OCI-LY1 (cell line): ENCODE measurements around the gene AIFM3.

Experiments
- H2AFZ ChIP-seq: fragments of 200-600 bp; sonication (generic), shearing (Covaris generic); 2 replicates; pipeline ENCODE4 v1.6.0; 2014; ENCODE audit warnings: antibody characterized with exemption, mild to moderate bottlenecking, low read length
- H3F3A ChIP-seq: fragments of 200-600 bp; sonication (generic), shearing (Covaris generic); 2 replicates; pipeline ENCODE4 v1.6.0; 2014; ENCODE audit warnings: mild to moderate bottlenecking, antibody characterized with exemption, low read length, moderate library complexity; ENCODE audit not compliant: insufficient read depth
- H3K27ac ChIP-seq: fragments of 200-600 bp; sonication (generic); 2 replicates; pipeline ENCODE4 v1.5.1; 2014; ENCODE audit warnings: low read length, mixed run types, mild to moderate bottlenecking, low read depth; ENCODE audit not compliant: poor library complexity, severe bottlenecking
- H3K27me3 ChIP-seq: fragments of 200-600 bp; sonication (generic); 2 replicates; pipeline ENCODE4 v1.6.0; 2014; ENCODE audit warnings: antibody characterized with exemption, mild to moderate bottlenecking, low read length, moderate library complexity; ENCODE audit not compliant: insufficient read depth
- H3K36me3 ChIP-seq: fragments of 200-600 bp; sonication (generic); 2 replicates; pipeline ENCODE4 v1.6.1; 2014; ENCODE audit warnings: mild to moderate bottlenecking, antibody characterized with exemption, low read length, moderate library complexity, mixed read lengths; ENCODE audit not compliant: insufficient read depth
- H3K4me1 ChIP-seq: fragments of 200-600 bp; sonication (generic); 2 replicates; pipeline ENCODE4 v1.5.1; 2014; ENCODE audit warnings: mild to moderate bottlenecking, low read length, moderate library complexity; ENCODE audit not compliant: insufficient read depth, severe bottlenecking
- H3K4me2 ChIP-seq: fragments of 200-600 bp; sonication (generic), shearing (Covaris generic); 2 replicates; pipeline ENCODE4 v1.6.1; 2014; ENCODE audit warnings: low read length
- H3K4me3 ChIP-seq: fragments of 200-600 bp; sonication (generic); 2 replicates; pipeline ENCODE4 v1.5.1; 2014; ENCODE audit warnings: low read length, low read depth, mild to moderate bottlenecking, mixed read lengths; ENCODE audit not compliant: poor library complexity, severe bottlenecking
- H3K79me2 ChIP-seq: fragments of 200-600 bp; shearing (Covaris generic); 2 replicates; pipeline ENCODE4 v1.6.1; 2016; ENCODE audit warnings: mixed run types, low read length, mixed read lengths; ENCODE audit not compliant: insufficient read depth
- H3K9ac ChIP-seq: fragments of 200-600 bp; sonication (generic), shearing (Covaris generic); 2 replicates; pipeline ENCODE4 v1.6.1; 2014; ENCODE audit warnings: mild to moderate bottlenecking, low read length, mixed read lengths
- H3K9me2 ChIP-seq: fragments of 200-600 bp; sonication (generic), shearing (Covaris generic); 2 replicates; pipeline ENCODE4 v1.6.1; 2014; ENCODE audit warnings: low read depth, mild to moderate bottlenecking, low read length, mixed read lengths
- H3K9me3 ChIP-seq: fragments of 200-600 bp; shearing (Covaris generic); 2 replicates; pipeline ENCODE4 v1.6.1; 2014; ENCODE audit warnings: low read length, mixed read lengths
- H4K20me1 ChIP-seq: fragments of 200-600 bp; sonication (generic), shearing (Covaris generic); 2 replicates; pipeline ENCODE4 v1.6.0; 2016; ENCODE audit warnings: mild to moderate bottlenecking, low read length; ENCODE audit not compliant: insufficient read depth
- EZH2 ChIP-seq: fragments of 200-600 bp; sonication (generic), shearing (Covaris generic); IDR thresholded peaks from 2 replicates; pipeline ENCODE4 v1.8.0; 2017; ENCODE audit warnings: borderline replicate concordance, mixed run types, mild to moderate bottlenecking, antibody characterized with exemption, low read length, moderate library complexity, mixed read lengths
- TF ChIP-seq, protein P1 (sequence below): fragments of 200-600 bp; sonication (generic), shearing (Covaris generic); IDR thresholded peaks from 2 replicates; pipeline ENCODE4 v1.5.1; 2017; ENCODE audit warnings: mild to moderate bottlenecking, antibody characterized with exemption, low read length, moderate library complexity, mixed read lengths

AIFM3 gene

DNA sequence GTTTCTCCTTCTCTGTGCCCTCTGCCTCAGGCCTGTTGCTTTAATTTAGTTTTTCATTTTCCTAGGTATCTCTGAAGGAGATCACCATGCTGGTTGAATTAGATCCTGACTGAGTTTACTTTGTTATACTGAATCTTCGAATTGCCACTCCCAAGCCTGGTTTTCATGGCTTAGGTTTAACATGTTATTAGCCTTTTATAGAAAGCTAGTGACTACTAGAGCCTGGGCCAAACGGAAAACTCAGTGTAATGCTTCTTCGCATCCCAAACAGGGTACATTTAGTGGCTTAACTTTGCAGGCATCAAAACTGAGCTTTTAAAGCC, 46.2 kb upstream of the AIFM3 start:
- Histone ChIP-seq H3K27ac (peak overlapping the region; percentile 14), H3K27me3 (no peaks in the 10 kb centered on the region), H3K9ac (peak overlapping the region; percentile 93), H3K4me1 (peaks cover 66% of the 10 kb centered on the region), H4K20me1 (peaks cover 6% of the 10 kb centered on the region; the same call in 1 of the 2 replicates), H3K36me3 (peaks cover 12% of the 10 kb centered on the region; the same call in 1 of the 2 replicates), H2AFZ (no peak overlapping the region), H3K9me3 (no peaks in the 10 kb centered on the region), H3F3A (no peaks in the 10 kb centered on the region), H3K79me2 (peaks cover 82% of the 10 kb centered on the region), H3K4me3 (peak overlapping the region; percentile 93), H3K4me2 (peak overlapping the region; percentile 87), H3K9me2 (no peaks in the 10 kb centered on the region)
- TF ChIP-seq EZH2, result no peak
- TF ChIP-seq, protein P1, sequence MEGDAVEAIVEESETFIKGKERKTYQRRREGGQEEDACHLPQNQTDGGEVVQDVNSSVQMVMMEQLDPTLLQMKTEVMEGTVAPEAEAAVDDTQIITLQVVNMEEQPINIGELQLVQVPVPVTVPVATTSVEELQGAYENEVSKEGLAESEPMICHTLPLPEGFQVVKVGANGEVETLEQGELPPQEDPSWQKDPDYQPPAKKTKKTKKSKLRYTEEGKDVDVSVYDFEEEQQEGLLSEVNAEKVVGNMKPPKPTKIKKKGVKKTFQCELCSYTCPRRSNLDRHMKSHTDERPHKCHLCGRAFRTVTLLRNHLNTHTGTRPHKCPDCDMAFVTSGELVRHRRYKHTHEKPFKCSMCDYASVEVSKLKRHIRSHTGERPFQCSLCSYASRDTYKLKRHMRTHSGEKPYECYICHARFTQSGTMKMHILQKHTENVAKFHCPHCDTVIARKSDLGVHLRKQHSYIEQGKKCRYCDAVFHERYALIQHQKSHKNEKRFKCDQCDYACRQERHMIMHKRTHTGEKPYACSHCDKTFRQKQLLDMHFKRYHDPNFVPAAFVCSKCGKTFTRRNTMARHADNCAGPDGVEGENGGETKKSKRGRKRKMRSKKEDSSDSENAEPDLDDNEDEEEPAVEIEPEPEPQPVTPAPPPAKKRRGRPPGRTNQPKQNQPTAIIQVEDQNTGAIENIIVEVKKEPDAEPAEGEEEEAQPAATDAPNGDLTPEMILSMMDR, result no peak

DNA sequence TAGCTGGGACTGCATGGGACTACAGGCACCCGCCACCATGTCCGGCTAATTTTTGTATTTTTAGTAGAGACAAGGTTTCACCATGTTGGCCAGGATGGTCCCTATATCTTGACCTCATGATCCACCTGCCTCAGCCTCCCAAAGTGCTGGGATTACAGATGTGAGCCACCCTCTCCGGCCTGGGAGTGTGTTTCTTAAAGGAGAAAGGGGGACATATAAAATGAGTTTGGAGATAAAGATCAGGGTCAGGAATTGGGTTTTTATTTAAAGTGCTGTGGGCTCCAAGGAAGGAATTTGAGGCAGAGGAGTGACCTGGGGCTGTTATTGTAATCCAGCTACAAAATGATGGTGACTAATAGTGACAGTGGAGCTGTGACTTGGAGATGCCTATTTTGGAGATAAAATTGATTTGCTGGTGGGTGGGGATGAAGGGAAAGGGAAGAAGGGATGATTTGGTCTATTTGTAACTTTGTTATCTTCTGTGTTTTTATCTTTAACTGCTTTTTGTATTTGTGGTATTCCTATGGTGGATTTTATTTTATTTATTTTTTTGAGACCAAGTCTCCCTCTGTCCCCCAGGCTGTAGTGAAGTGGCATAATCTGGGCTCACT, 44.8 kb upstream of the AIFM3 start:
- H3K4me1 ChIP-seq, result peaks cover 67% of the 10 kb centered on the region
- no peak overlapping the region for H3K27ac ChIP-seq
- no peaks in the 10 kb centered on the region for H3F3A ChIP-seq
- no peaks in the 10 kb centered on the region for H3K9me3 ChIP-seq
- no peak overlapping the region; the same call in 1 of the 2 replicates for H3K9ac ChIP-seq
- peaks cover 96% of the 10 kb centered on the region for H3K79me2 ChIP-seq
- TF ChIP-seq EZH2, result no peak
- TF ChIP-seq, protein P1, result no peak
- peaks cover 16% of the 10 kb centered on the region; the same call in 1 of the 2 replicates for H3K36me3 ChIP-seq
- no peak overlapping the region for H2AFZ ChIP-seq
- H3K4me3 ChIP-seq, result peak overlapping the region; percentile 93
- H4K20me1 ChIP-seq, result peaks cover 8% of the 10 kb centered on the region; the same call in 1 of the 2 replicates
- H3K4me2 ChIP-seq, result peak overlapping the region; percentile 87; the same call in 1 of the 2 replicates
- H3K27me3 ChIP-seq, result no peaks in the 10 kb centered on the region
- H3K9me2 ChIP-seq, result no peaks in the 10 kb centered on the region

DNA sequence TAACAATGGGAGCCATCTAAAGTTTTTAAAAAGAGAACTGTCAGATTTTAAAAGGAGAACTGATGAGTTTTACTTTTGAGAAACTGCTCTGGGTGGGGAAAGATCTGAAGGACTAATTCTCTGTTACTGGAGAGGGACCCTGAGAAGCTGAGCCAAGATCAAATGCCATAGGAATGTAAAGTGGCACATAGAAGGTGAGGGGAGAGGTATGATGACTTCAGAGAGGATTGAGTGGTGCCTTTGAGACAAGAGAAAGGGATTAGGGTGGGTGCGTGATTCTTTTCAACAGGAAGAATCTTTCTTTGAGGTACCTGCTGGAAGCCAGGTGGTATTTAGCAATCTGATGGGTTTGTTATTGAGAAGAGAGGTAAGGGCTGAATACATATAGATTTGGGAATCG, 40.8 kb upstream of the AIFM3 start:
- Histone ChIP-seq H3K79me2 (peaks cover 97% of the 10 kb centered on the region), H3K4me1 (peaks cover 51% of the 10 kb centered on the region), H3K9me3 (no peaks in the 10 kb centered on the region), H3F3A (no peaks in the 10 kb centered on the region), H2AFZ (no peak overlapping the region), H3K4me2 (no peak overlapping the region; the same call in 1 of the 2 replicates), H3K27me3 (no peaks in the 10 kb centered on the region), H3K9ac (no peak overlapping the region), H4K20me1 (0 out of 2 replicates have a peak, but pooled peaks cover 3% of the 10 kb centered on the region), H3K4me3 (no peak overlapping the region), H3K9me2 (no peaks in the 10 kb centered on the region), H3K27ac (no peak overlapping the region), H3K36me3 (peaks cover 16% of the 10 kb centered on the region)
- TF ChIP-seq, protein P1, result no peak
- TF ChIP-seq EZH2, result no peak
